GM20431 (cell line): ENCODE results near the gene GAS2L1.
"Not testable (repeated sequence)": the region's sequence is repeated elsewhere in the genome, so short reads cannot be mapped to it uniquely, and the experiment has no call there.

Source experiments
- in situ Hi-C: fragments of 300-500 bp; cut with MseI, MboI; formaldehyde crosslinking; loops from one replicate; pipeline ENCODE4 v1.15.0; 2020; ENCODE audit warnings: low sequenced_read_pairs; ENCODE audit not compliant: unreplicated experiment

The GAS2L1 gene

GRCh38 chr22:29339381-29340235 is 33.2 kb downstream of the GAS2L1 start:
- in situ Hi-C loops, result no loop called here

- in situ Hi-C loops, result no loop called here
Observed at GRCh38 chr22:29340566-29340965, 34.1 kb downstream of the GAS2L1 start.

GRCh38 chr22:29341056-29341848 is 34.8 kb downstream of the GAS2L1 start:
- in situ Hi-C loops, result no loop called here

GRCh38 chr22:29341849-29342127 is 35.3 kb downstream of the GAS2L1 start:
- in situ Hi-C loops, result no loop called here

- in situ Hi-C loops, result no loop called here
Observed at GRCh38 chr22:29342177-29342576, 35.7 kb downstream of the GAS2L1 start.

- in situ Hi-C loops, result no loop called here
Observed at GRCh38 chr22:29342577-29343312, 36.3 kb downstream of the GAS2L1 start.

GRCh38 chr22:29343313-29343805 is 36.9 kb downstream of the GAS2L1 start:
- in situ Hi-C loops, result no loop called here

GRCh38 chr22:29344137-29344536 is 37.7 kb downstream of the GAS2L1 start:
- in situ Hi-C loops, result no loop called here

GRCh38 chr22:29344889-29345288 is 38.4 kb downstream of the GAS2L1 start:
- in situ Hi-C loops, result not testable (repeated sequence)

GRCh38 chr22:29345932-29346331 is 39.5 kb downstream of the GAS2L1 start:
- in situ Hi-C loops, result no loop called here

GRCh38 chr22:29346659-29347058 is 40.2 kb downstream of the GAS2L1 start:
- in situ Hi-C loops, result no loop called here

GRCh38 chr22:29348041-29348440 is 41.6 kb downstream of the GAS2L1 start:
- in situ Hi-C loops, result no loop called here

- in situ Hi-C loops, result no loop called here
Observed at GRCh38 chr22:29348956-29349355, 42.5 kb downstream of the GAS2L1 start.

GRCh38 chr22:29351042-29351441 is 44.6 kb downstream of the GAS2L1 start:
- in situ Hi-C loops, result no loop called here

GRCh38 chr22:29351891-29352290 is 45.4 kb downstream of the GAS2L1 start:
- in situ Hi-C loops, result no loop called here

GRCh38 chr22:29352778-29353177 is 46.3 kb downstream of the GAS2L1 start:
- in situ Hi-C loops, result no loop called here

- in situ Hi-C loops, result no loop called here
Observed at GRCh38 chr22:29353286-29353685, 46.8 kb downstream of the GAS2L1 start.

- in situ Hi-C loops, result no loop called here
Observed at GRCh38 chr22:29353860-29354259, 47.4 kb downstream of the GAS2L1 start.

- in situ Hi-C loops, result not testable (repeated sequence)
Observed at GRCh38 chr22:29357193-29357890, 50.9 kb downstream of the GAS2L1 start.

GRCh38 chr22:29359469-29359868 is 53.0 kb downstream of the GAS2L1 start:
- in situ Hi-C loops, result no loop called here
